K562 (cell line): ENCODE results near the gene CTCF. TPM values are rescaled to one million over a fixed set of nuclear protein-coding genes. Genes with fewer than 3 reads are reported as not detected.

Experiments
- CREB3L1 ChIP-seq: fragments of 450-650 bp; IDR thresholded peaks from 2 replicates; pipeline ENCODE4 v1.6.1; 2014; ENCODE audit warnings: low read depth, mild to moderate bottlenecking, moderate library complexity, borderline replicate concordance
- FOXM1 ChIP-seq, 2 experiments: fragments of 450-650 bp in 1 of 2; sonication (generic) in 1 of 2; formaldehyde crosslinking in 1 of 2; IDR thresholded peaks; 2 replicates each; pipeline versions ENCODE4 v1.6.1 to v1.9.0; 2017 to 2022; ENCODE audit warnings: low read depth in 2 of 2, mild to moderate bottlenecking in 2 of 2, missing genetic modification reagents in 1 of 2, moderate library complexity in 1 of 2
- MAFK ChIP-seq: IDR thresholded peaks from 2 replicates; pipeline ENCODE4 v1.6.1; 2011; ENCODE audit warnings: low read length, improper control_type of control experiment
- SIN3B ChIP-seq: fragments of 450-650 bp; IDR thresholded peaks from 2 replicates; pipeline ENCODE4 v1.6.1; 2017; ENCODE audit warnings: low read depth, mild to moderate bottlenecking, moderate library complexity
- TCF3 ChIP-seq: sonication (generic); formaldehyde crosslinking; IDR thresholded peaks from 2 replicates; pipeline ENCODE4 v1.4.0; 2020; ENCODE audit warnings: mild to moderate bottlenecking, missing genetic modification reagents
- polyA plus RNA-seq, 8 experiments: library from polyadenylated mRNA; depleted of rRNA in 4 of 8; stranded (reverse) in 5 of 8; unstranded in 3 of 8; fragments of >200 nt; fragmentation: Nextera tagmentation in 2 of 8; fragmentation: Illumina TruSeq in 1 of 8; extraction: Ambion mirVana in 2 of 8; extraction: Trizol in 1 of 8; gene quantifications; 2 replicates each; pipeline versions ENCODE4 v1.2.1 to v1.2.3, GENCODE V29; 2011 to 2014; ENCODE audit warnings: inconsistent platforms in 1 of 8, missing spikeins in 1 of 8
- total RNA-seq, 7 experiments: library from RNA; depleted of rRNA in 6 of 7; stranded (reverse); fragments of >200 nt in 6 of 7; fragmentation: Illumina TruSeq in 2 of 7; extraction: Trizol in 2 of 7; gene quantifications; 2 replicates each; pipeline versions ENCODE4 v1.2.1 to v1.2.3, GENCODE V29; 2011 to 2021; ENCODE audit warnings: low replicate concordance in 1 of 7
- TF ChIP-seq, protein P1 (sequence below): sonication (generic); formaldehyde crosslinking; IDR thresholded peaks from 2 replicates; pipeline ENCODE4 v1.8.0; 2023; ENCODE audit warnings: missing genetic modification reagents, mild to moderate bottlenecking, borderline replicate concordance
- TF ChIP-seq, protein P2 (sequence below), 2 experiments: fragments of 450-650 bp; formaldehyde crosslinking in 1 of 2; IDR thresholded peaks; 2 replicates each; pipeline versions ENCODE4 v1.4.0 to v1.6.1; 2014 to 2020; ENCODE audit warnings: mild to moderate bottlenecking in 2 of 2, borderline replicate concordance in 1 of 2, low read depth in 1 of 2
- TF ChIP-seq, protein P3 (sequence below): sonication (generic); formaldehyde crosslinking; IDR thresholded peaks from 2 replicates; pipeline ENCODE4 v1.8.0; 2022; ENCODE audit warnings: missing genetic modification reagents, mild to moderate bottlenecking, moderate library complexity, borderline replicate concordance

Gene CTCF
- total and polyA plus RNA-seq, 9 of the 15 experiments (the other 6 are each of a cell fraction or from before 2014, with no cell fraction given), result 7.8 to 49.2 (median 33.9) TPM

- TF ChIP-seq, protein P1, sequence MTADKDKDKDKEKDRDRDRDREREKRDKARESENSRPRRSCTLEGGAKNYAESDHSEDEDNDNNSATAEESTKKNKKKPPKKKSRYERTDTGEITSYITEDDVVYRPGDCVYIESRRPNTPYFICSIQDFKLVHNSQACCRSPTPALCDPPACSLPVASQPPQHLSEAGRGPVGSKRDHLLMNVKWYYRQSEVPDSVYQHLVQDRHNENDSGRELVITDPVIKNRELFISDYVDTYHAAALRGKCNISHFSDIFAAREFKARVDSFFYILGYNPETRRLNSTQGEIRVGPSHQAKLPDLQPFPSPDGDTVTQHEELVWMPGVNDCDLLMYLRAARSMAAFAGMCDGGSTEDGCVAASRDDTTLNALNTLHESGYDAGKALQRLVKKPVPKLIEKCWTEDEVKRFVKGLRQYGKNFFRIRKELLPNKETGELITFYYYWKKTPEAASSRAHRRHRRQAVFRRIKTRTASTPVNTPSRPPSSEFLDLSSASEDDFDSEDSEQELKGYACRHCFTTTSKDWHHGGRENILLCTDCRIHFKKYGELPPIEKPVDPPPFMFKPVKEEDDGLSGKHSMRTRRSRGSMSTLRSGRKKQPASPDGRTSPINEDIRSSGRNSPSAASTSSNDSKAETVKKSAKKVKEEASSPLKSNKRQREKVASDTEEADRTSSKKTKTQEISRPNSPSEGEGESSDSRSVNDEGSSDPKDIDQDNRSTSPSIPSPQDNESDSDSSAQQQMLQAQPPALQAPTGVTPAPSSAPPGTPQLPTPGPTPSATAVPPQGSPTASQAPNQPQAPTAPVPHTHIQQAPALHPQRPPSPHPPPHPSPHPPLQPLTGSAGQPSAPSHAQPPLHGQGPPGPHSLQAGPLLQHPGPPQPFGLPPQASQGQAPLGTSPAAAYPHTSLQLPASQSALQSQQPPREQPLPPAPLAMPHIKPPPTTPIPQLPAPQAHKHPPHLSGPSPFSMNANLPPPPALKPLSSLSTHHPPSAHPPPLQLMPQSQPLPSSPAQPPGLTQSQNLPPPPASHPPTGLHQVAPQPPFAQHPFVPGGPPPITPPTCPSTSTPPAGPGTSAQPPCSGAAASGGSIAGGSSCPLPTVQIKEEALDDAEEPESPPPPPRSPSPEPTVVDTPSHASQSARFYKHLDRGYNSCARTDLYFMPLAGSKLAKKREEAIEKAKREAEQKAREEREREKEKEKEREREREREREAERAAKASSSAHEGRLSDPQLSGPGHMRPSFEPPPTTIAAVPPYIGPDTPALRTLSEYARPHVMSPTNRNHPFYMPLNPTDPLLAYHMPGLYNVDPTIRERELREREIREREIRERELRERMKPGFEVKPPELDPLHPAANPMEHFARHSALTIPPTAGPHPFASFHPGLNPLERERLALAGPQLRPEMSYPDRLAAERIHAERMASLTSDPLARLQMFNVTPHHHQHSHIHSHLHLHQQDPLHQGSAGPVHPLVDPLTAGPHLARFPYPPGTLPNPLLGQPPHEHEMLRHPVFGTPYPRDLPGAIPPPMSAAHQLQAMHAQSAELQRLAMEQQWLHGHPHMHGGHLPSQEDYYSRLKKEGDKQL, result peak; percentile 83; the same call in 1 of the 2 replicates
- TF ChIP-seq MAFK, result no peak
- TF ChIP-seq FOXM1 (IDR thresholded peaks at IDR 0.05; ENCODE audit: low read depth), result no peak
- TF ChIP-seq FOXM1 (CRISPR knock-in tag; IDR thresholded peaks at IDR 0.05; ENCODE audit: low read depth), result no peak
- TF ChIP-seq, protein P2, sequence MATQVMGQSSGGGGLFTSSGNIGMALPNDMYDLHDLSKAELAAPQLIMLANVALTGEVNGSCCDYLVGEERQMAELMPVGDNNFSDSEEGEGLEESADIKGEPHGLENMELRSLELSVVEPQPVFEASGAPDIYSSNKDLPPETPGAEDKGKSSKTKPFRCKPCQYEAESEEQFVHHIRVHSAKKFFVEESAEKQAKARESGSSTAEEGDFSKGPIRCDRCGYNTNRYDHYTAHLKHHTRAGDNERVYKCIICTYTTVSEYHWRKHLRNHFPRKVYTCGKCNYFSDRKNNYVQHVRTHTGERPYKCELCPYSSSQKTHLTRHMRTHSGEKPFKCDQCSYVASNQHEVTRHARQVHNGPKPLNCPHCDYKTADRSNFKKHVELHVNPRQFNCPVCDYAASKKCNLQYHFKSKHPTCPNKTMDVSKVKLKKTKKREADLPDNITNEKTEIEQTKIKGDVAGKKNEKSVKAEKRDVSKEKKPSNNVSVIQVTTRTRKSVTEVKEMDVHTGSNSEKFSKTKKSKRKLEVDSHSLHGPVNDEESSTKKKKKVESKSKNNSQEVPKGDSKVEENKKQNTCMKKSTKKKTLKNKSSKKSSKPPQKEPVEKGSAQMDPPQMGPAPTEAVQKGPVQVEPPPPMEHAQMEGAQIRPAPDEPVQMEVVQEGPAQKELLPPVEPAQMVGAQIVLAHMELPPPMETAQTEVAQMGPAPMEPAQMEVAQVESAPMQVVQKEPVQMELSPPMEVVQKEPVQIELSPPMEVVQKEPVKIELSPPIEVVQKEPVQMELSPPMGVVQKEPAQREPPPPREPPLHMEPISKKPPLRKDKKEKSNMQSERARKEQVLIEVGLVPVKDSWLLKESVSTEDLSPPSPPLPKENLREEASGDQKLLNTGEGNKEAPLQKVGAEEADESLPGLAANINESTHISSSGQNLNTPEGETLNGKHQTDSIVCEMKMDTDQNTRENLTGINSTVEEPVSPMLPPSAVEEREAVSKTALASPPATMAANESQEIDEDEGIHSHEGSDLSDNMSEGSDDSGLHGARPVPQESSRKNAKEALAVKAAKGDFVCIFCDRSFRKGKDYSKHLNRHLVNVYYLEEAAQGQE (IDR thresholded peaks at IDR 0.05; ENCODE audit: borderline replicate concordance), result peak; percentile 89
- TF ChIP-seq, protein P2 (CRISPR knock-in tag; IDR thresholded peaks at IDR 0.05; ENCODE audit: low read depth), result no peak
- TF ChIP-seq CREB3L1, result no peak
- TF ChIP-seq TCF3 (CRISPR knock-in tag), result no peak
- TF ChIP-seq SIN3B, result no peak
- TF ChIP-seq, protein P3, sequence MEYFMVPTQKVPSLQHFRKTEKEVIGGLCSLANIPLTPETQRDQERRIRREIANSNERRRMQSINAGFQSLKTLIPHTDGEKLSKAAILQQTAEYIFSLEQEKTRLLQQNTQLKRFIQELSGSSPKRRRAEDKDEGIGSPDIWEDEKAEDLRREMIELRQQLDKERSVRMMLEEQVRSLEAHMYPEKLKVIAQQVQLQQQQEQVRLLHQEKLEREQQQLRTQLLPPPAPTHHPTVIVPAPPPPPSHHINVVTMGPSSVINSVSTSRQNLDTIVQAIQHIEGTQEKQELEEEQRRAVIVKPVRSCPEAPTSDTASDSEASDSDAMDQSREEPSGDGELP (CRISPR knock-in tag), result 0 out of 2 replicates have a peak, but pooled peaks have one; percentile 45
These were observed 15.4 kb upstream of the CTCF start (continued) for GRCh38 chr16:67546761-67547422.
